Ishikawa (cell line): Measurements from ENCODE around the gene TMEM232.

Experiments
- CEBPB ChIP-seq: IDR thresholded peaks from 2 replicates; pipeline ENCODE4 v1.6.1; 2012
- CREB1 ChIP-seq: IDR thresholded peaks from 2 replicates; pipeline ENCODE4 v1.6.1; 2012; ENCODE audit warnings: low read depth
- EGR1 ChIP-seq: IDR thresholded peaks from 2 replicates; pipeline ENCODE4 v1.6.1; 2012
- EP300 ChIP-seq: IDR thresholded peaks from 2 replicates; pipeline ENCODE4 v1.6.1; 2012; ENCODE audit warnings: borderline replicate concordance
- FOXM1 ChIP-seq: IDR thresholded peaks from 2 replicates; pipeline ENCODE4 v1.6.1; 2012; ENCODE audit warnings: low read depth, borderline replicate concordance
- NFIC ChIP-seq: IDR thresholded peaks from 2 replicates; pipeline ENCODE4 v1.6.1; 2012
- RAD21 ChIP-seq: IDR thresholded peaks from 2 replicates; pipeline ENCODE4 v1.6.1; 2012; ENCODE audit warnings: low read depth
- TAF1 ChIP-seq: IDR thresholded peaks from 2 replicates; pipeline ENCODE4 v1.6.1; 2012; ENCODE audit warnings: low read depth, mild to moderate bottlenecking
- TCF12 ChIP-seq: IDR thresholded peaks from 2 replicates; pipeline ENCODE4 v1.6.1; 2012; ENCODE audit warnings: low read depth
- TEAD4 ChIP-seq: IDR thresholded peaks from 2 replicates; pipeline ENCODE4 v1.6.1; 2012
- YY1 ChIP-seq: IDR thresholded peaks from 2 replicates; pipeline ENCODE4 v1.6.1; 2012; ENCODE audit warnings: low read depth
- ZBTB7A ChIP-seq: IDR thresholded peaks from 2 replicates; pipeline ENCODE4 v1.6.1; 2012; ENCODE audit warnings: low read depth
- TF ChIP-seq, protein P1 (sequence below): IDR thresholded peaks from 2 replicates; pipeline ENCODE4 v1.6.1; 2012
- TF ChIP-seq, protein P2 (sequence below): IDR thresholded peaks from 2 replicates; pipeline ENCODE4 v1.6.1; 2012; ENCODE audit warnings: low read depth, mild to moderate bottlenecking
- TF ChIP-seq, protein P3 (sequence below): IDR thresholded peaks from 2 replicates; pipeline ENCODE4 v1.6.1; 2012

The TMEM232 gene

DNA sequence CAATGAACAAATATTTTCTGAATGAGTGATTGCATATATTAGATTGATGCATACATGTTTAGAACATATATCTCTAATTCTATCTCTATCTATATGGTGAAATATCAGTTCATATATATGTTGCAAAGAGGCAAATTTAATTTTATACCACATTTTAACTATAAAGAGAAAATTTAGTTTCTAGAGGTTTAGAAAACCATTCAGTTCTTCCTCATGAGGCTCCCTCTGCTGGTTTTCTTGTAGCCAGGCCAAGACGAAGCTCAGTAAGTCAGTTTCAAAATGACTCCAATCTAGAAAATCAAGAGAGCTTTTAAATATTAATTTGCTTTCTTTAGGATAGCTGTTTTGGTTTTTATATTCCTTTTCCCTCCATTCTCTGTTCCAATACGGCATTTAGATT is 312.1 kb downstream of the TMEM232 start:
- TF ChIP-seq TCF12 = no peak
- TF ChIP-seq EP300 = no peak
- no peak for TF ChIP-seq ZBTB7A
- no peak for TF ChIP-seq TAF1
- no peak for TF ChIP-seq FOXM1
- TF ChIP-seq, protein P1, sequence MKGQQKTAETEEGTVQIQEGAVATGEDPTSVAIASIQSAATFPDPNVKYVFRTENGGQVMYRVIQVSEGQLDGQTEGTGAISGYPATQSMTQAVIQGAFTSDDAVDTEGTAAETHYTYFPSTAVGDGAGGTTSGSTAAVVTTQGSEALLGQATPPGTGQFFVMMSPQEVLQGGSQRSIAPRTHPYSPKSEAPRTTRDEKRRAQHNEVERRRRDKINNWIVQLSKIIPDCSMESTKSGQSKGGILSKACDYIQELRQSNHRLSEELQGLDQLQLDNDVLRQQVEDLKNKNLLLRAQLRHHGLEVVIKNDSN = no peak
- no peak for TF ChIP-seq NFIC
- TF ChIP-seq, protein P2, sequence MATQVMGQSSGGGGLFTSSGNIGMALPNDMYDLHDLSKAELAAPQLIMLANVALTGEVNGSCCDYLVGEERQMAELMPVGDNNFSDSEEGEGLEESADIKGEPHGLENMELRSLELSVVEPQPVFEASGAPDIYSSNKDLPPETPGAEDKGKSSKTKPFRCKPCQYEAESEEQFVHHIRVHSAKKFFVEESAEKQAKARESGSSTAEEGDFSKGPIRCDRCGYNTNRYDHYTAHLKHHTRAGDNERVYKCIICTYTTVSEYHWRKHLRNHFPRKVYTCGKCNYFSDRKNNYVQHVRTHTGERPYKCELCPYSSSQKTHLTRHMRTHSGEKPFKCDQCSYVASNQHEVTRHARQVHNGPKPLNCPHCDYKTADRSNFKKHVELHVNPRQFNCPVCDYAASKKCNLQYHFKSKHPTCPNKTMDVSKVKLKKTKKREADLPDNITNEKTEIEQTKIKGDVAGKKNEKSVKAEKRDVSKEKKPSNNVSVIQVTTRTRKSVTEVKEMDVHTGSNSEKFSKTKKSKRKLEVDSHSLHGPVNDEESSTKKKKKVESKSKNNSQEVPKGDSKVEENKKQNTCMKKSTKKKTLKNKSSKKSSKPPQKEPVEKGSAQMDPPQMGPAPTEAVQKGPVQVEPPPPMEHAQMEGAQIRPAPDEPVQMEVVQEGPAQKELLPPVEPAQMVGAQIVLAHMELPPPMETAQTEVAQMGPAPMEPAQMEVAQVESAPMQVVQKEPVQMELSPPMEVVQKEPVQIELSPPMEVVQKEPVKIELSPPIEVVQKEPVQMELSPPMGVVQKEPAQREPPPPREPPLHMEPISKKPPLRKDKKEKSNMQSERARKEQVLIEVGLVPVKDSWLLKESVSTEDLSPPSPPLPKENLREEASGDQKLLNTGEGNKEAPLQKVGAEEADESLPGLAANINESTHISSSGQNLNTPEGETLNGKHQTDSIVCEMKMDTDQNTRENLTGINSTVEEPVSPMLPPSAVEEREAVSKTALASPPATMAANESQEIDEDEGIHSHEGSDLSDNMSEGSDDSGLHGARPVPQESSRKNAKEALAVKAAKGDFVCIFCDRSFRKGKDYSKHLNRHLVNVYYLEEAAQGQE = no peak
- TF ChIP-seq YY1 = no peak
- no peak for TF ChIP-seq TEAD4
- no peak for TF ChIP-seq CREB1

DNA sequence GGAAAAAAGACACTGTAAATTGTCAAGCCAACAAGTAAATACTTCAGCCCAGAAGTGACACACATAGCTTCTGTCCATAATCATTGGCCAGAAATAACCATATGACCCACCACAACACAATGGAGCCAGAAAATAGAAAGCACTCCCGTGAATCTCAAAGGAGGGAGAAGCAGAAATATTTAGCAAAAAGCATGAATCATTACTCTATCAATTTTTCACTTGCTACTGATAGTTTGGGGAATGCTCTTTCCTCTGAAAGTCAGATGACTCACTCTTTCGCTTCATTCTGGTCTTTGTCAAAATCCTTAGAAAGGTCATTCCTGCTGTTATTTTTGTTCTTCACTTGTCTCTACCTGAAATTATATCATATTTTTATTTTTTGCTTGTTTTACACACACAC is 312.6 kb downstream of the TMEM232 start:
- TF ChIP-seq, protein P2 = no peak
- TF ChIP-seq, protein P3, sequence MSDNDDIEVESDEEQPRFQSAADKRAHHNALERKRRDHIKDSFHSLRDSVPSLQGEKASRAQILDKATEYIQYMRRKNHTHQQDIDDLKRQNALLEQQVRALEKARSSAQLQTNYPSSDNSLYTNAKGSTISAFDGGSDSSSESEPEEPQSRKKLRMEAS = no peak
- TF ChIP-seq TEAD4 = no peak
- TF ChIP-seq EGR1 = no peak
- no peak for TF ChIP-seq FOXM1
- TF ChIP-seq TCF12 = no peak
- no peak for TF ChIP-seq CEBPB
- TF ChIP-seq, protein P1 = no peak
- no peak for TF ChIP-seq EP300
- no peak for TF ChIP-seq TAF1
- no peak for TF ChIP-seq CREB1
- TF ChIP-seq RAD21 = no peak
- TF ChIP-seq YY1 = no peak
- TF ChIP-seq ZBTB7A = no peak
- TF ChIP-seq NFIC = no peak

DNA sequence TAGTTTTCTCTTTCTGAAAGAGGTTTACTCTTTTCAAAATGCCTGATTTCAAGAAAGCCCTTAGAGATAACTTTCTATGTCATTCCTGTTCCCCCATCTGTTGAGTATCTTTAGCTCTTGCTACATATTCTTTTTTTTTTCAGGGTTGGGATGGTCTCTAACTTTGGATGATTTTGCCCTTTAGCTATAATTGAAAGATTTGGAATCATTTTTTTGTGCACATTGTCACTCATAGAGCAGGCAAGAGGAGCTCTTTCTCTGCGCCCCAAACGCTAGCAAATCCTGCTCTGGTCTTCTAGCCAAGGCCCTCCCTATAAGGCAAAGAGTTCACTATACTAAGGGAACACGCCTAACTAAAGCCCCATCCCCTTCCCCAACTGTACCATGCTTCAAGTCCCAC is 316.9 kb downstream of the TMEM232 start:
- TF ChIP-seq YY1 = no peak
- TF ChIP-seq CREB1 = no peak
- TF ChIP-seq NFIC = no peak
- no peak for TF ChIP-seq TEAD4

DNA sequence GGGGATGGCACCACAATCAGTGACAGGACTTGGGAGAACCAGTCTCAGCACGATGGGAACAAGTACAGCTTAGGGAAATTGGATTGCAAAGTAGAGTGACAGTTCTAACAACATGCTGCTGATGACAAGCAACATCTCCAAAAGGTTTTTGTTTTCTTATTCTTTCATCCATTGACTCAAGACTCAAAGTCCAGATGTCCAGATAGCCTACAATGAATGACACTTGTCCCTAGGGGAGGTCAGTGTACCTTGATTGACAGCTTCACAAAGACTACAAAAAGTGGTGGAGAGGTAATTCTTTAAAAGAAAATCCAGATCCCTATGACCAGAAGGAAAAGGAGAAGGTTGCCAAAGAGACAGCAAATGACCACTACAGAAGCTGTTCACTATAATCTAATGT is 323.9 kb downstream of the TMEM232 start:
- TF ChIP-seq NFIC (no peak), RAD21 (no peak), FOXM1 (no peak), ZBTB7A (no peak)

DNA sequence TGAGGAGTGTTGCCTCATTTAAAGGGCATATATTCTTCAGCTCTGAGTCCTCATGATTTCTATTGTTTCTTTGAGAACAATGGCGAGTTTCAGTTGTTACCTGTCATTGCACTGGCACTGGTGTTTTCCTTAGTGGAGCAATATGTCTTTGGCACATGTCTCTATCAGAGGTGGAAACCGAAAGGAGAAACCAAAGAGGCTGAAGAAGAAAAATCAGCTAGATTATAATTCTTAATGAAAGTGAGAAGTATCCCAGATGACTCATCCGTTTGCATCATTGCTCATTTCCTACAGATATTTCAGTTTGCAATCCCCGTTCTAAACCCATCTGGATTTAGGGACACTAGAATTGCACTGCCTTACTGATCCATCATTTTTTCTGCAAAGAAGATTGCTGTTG is 324.6 kb downstream of the TMEM232 start:
- no peak for TF ChIP-seq YY1
- no peak for TF ChIP-seq TCF12
- no peak for TF ChIP-seq ZBTB7A
- no peak for TF ChIP-seq CEBPB
- TF ChIP-seq FOXM1 = no peak
- TF ChIP-seq, protein P1 = no peak
- TF ChIP-seq RAD21 = no peak
- no peak for TF ChIP-seq TEAD4

DNA sequence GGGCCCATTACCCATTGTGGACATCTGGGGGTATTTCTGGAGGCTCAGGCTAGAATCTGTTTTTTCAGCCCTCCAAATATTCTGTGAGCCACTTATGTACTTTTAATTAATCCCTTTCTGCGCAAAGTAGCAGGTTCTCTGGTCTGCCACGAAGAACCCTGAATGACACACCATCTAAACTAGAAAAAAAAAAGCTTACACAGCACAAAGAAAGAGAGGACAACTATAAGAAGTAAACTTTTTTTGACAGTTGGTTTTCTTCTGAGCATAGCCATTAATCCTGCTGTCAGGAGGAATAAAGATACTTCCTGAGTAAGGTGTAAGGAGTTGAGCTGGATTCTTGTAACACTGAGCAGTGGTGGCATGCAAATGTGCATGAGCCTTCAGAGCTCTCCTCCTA is 327.5 kb downstream of the TMEM232 start:
- TF ChIP-seq CEBPB = no peak
- TF ChIP-seq NFIC = no peak
- no peak for TF ChIP-seq EGR1
- TF ChIP-seq, protein P3 = no peak
- TF ChIP-seq, protein P1 = no peak
- TF ChIP-seq, protein P2 = no peak
- no peak for TF ChIP-seq TEAD4
- no peak for TF ChIP-seq EP300
